Suprapubic skin (tissue), 4 donors: ENCODE results near the gene SRMS.

Experiments
- POLR2A ChIP-seq, 2 donors: fragments of 450-650 bp; IDR thresholded peaks; one replicate each; pipeline ENCODE4 v1.6.1; 2017; ENCODE audit warnings: antibody characterized with exemption in 2 of 2, mild to moderate bottlenecking in 2 of 2, moderate library complexity in 2 of 2
- POLR2AphosphoS5 ChIP-seq, 3 donors: sonication (generic); formaldehyde crosslinking; IDR thresholded peaks; one replicate each; pipeline ENCODE4 v1.6.1; 2017; ENCODE audit warnings: antibody characterized with exemption in 3 of 3
- TF ChIP-seq, protein P1 (sequence below), 2 donors: fragments of 200-600 bp in 1 of 2; fragments of 450-650 bp in 1 of 2; sonication (generic) in 1 of 2; IDR thresholded peaks; one replicate each; pipeline ENCODE4 v1.5.1; 2016 to 2019; ENCODE audit warnings: antibody characterized with exemption in 2 of 2, mild to moderate bottlenecking in 1 of 2, moderate library complexity in 1 of 2

DNA sequence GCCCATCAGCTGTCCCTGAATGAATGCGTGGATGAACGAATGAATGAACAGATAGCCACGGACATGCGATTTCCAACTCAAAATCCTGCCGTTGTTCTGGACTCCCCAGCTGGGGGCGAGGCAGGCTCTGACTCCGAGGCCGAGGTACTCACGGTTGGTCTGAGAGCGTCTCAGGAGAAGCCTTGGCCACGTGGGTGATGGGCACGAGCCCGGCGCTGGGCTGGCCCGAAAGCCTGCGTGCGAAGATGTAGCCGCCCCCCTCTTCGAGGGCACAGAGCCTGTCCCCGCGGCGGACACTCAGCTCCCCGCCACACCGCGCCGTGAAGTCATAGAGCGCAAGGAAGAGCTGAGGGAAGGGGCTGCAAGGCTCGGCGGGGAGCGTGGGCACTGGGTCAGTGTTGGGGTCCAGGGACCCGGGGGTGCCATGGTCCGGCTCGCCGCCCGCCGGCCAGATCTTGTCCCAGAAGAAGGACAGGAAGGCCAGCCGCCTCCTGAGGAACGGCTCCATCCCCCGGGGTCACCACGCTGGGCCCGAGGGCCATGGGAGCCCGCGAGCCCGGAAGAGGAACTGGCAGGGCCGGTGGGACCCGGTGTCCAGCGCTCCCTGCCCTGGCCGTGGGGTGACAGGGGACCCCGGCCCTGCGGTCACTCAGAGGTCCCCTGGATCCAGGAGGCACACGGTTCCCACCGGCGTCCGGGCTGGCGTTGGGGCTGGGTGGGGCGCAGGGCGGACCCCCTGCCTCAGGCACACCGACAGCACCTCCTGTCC is 409 bp downstream of the SRMS start:
- TF ChIP-seq POLR2A (IDR thresholded peaks at IDR 0.05) (no peak), POLR2AphosphoS5 (IDR thresholded peaks at IDR 0.05) (no peak)
- TF ChIP-seq, protein P1, sequence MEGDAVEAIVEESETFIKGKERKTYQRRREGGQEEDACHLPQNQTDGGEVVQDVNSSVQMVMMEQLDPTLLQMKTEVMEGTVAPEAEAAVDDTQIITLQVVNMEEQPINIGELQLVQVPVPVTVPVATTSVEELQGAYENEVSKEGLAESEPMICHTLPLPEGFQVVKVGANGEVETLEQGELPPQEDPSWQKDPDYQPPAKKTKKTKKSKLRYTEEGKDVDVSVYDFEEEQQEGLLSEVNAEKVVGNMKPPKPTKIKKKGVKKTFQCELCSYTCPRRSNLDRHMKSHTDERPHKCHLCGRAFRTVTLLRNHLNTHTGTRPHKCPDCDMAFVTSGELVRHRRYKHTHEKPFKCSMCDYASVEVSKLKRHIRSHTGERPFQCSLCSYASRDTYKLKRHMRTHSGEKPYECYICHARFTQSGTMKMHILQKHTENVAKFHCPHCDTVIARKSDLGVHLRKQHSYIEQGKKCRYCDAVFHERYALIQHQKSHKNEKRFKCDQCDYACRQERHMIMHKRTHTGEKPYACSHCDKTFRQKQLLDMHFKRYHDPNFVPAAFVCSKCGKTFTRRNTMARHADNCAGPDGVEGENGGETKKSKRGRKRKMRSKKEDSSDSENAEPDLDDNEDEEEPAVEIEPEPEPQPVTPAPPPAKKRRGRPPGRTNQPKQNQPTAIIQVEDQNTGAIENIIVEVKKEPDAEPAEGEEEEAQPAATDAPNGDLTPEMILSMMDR (IDR thresholded peaks at IDR 0.05), result no peak
